ENCODE results near the gene PRKAG2. TPM values are rescaled to one million over a fixed set of nuclear protein-coding genes. Genes with fewer than 3 reads are reported as not detected.

The PRKAG2 gene
- total and polyA plus RNA-seq, 2 of the 8 experiments (the other 6 are each of a cell fraction or from before 2014, with no cell fraction given): 7.5 to 18.1 TPM

DNA sequence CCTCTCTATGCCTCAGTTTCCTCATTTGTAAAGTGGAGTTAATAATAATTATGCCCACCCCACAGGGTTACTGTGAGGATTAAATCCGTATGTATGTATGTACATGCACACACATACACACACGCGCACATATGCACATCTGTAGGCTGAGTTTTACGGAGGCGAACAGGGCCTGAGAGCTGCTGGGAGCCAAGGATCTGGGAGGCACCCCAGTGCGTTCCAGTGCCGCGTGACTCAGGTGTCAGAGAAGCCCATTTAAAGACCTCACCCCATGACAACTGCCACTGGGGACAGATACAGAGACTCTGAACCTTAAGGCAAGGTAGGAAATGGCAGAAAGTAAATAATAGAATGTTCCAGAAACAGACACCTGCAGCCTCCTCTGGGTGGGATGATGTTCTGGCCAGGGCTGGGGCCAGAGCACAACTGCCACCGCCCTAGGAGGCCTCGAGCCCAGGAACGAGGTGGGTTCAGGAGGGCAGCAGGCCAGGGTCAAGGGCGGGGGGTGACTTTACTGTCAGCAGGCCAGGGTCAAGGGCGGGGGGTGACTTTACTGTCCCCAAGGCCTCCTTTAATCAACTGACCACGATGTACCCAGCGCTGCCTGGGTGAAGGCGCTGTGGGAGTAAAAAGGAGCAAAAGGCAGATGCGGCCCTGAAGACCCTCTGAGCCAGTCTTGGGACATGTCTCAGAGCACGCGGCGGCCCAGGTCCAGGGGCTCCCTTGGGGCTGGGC, 54.9 kb downstream of the PRKAG2 start (continued):
- TF ChIP-seq GTF2F1 (IDR thresholded peaks at IDR 0.05; ENCODE audit: borderline replicate concordance, low read depth, low read length) (no peak), GABPA (IDR thresholded peaks at IDR 0.05; ENCODE audit: borderline replicate concordance, insufficient read depth, low read length) (no peak), TCF12 (IDR thresholded peaks at IDR 0.05; ENCODE audit: low read depth, low read length) (no peak)

All from H1 (cell line).